ENCODE results near the gene ZNF175.

- TF ChIP-seq CTCF (conservative IDR thresholded peaks at IDR 0.05; ENCODE audit: low read depth, low read length) (no peak), EZH2 (IDR thresholded peaks at IDR 0.05; ENCODE audit: borderline replicate concordance, low read depth, low read length, poor library complexity, severe bottlenecking) (no peak)
Measured at GRCh38 chr19:51559240-51559639, 11.8 kb upstream of the ZNF175 start.
